Measurements from ENCODE around the gene PKP4. TPM values are rescaled to one million over a fixed set of nuclear protein-coding genes. Genes with fewer than 3 reads are reported as not detected.

Gene PKP4
- total RNA-seq, 3 donors from 2014 or later: 62.1 to 138 (median 121) TPM

DNA sequence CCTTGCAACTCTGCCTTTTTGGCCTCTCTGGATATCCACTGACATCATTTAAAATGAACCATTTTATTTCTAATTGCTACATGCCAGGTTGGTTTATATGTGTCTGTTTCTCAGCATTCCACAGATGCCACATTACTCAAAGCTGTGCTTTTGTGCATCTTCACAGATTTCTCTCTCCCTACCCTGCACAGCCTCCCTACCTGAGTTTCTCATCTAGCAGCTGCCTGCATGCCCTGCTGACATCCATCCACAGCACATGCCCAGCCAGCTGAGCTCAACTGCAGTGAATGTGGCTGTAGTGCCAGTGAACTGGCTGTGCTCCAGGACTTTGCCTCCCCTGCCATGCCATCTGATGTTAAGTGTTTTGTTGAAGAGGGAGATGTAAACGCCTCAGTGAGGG is 44.5 kb downstream of the PKP4 start:
- intact Hi-C loops (cut with DNase I; ENCODE audit: low total_unique reads): no loop called here
- TF ChIP-seq, protein P1, sequence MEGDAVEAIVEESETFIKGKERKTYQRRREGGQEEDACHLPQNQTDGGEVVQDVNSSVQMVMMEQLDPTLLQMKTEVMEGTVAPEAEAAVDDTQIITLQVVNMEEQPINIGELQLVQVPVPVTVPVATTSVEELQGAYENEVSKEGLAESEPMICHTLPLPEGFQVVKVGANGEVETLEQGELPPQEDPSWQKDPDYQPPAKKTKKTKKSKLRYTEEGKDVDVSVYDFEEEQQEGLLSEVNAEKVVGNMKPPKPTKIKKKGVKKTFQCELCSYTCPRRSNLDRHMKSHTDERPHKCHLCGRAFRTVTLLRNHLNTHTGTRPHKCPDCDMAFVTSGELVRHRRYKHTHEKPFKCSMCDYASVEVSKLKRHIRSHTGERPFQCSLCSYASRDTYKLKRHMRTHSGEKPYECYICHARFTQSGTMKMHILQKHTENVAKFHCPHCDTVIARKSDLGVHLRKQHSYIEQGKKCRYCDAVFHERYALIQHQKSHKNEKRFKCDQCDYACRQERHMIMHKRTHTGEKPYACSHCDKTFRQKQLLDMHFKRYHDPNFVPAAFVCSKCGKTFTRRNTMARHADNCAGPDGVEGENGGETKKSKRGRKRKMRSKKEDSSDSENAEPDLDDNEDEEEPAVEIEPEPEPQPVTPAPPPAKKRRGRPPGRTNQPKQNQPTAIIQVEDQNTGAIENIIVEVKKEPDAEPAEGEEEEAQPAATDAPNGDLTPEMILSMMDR (IDR thresholded peaks at IDR 0.05): no peak
- TF ChIP-seq POLR2AphosphoS5 (IDR thresholded peaks at IDR 0.05): no peak
- TF ChIP-seq POLR2A (IDR thresholded peaks at IDR 0.05): no peak
- no peak for DNase-seq (ENCODE audit: low spot score in 2 of 2)
- Histone ChIP-seq H3K36me3 (no peaks in the 10 kb centered on the region), H3K4me1 (no peaks in the 10 kb centered on the region), H3K9me3 (no peaks in the 10 kb centered on the region), H3K27me3 (no peaks in the 10 kb centered on the region), H3K4me3 (no peak overlapping the region), H3K27ac (no peak overlapping the region)

DNA sequence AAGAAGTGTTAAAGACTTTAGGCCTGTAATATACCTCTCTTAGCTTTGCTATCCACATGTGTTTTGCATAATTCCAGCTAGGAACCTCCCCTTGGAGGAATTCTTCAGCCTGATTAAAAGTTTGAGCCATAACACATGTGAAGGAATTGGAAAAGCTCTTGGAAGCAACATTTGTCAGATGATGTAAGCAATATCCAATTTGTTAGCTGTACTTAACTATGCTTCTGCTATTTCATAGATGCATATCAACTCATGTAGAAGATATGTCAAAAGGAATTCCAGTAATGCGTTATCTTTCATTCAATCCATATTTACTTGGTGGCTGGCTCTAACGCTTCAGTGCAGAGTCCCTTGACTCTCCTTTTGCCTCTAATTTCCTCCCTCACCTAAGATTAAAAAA is 46.2 kb downstream of the PKP4 start:
- no peak for DNase-seq (ENCODE audit: low spot score in 2 of 2)
- intact Hi-C loops (cut with DNase I; ENCODE audit: low total_unique reads): no loop called here
- TF ChIP-seq POLR2AphosphoS5 (IDR thresholded peaks at IDR 0.05) (no peak), POLR2A (IDR thresholded peaks at IDR 0.05) (no peak)
- TF ChIP-seq, protein P1 (IDR thresholded peaks at IDR 0.05): no peak
- Histone ChIP-seq H3K4me3 (no peak overlapping the region), H3K27ac (no peak overlapping the region), H3K9me3 (no peaks in the 10 kb centered on the region), H3K36me3 (no peaks in the 10 kb centered on the region), H3K27me3 (no peaks in the 10 kb centered on the region), H3K4me1 (no peaks in the 10 kb centered on the region)

DNA sequence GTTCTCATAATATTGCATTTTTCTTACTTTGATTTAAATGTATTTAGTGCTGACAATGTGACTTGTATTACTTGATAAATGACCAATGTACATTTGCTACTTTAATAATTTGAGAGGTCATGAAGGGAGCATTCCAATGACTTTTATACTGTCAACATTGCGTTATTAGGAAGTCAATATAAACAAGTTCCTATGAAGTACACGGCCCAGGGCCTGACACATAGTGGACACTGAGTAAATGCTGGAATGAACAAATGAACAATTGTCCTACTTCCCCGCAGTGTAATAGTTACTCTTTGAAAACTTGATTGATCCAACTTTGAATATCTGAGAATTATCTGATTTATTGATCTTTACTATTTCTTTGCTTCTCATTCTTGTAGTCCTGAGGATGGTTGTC is 47.3 kb downstream of the PKP4 start:
- Histone ChIP-seq H3K4me1 (no peaks in the 10 kb centered on the region), H3K27ac (no peak overlapping the region), H3K4me3 (no peak overlapping the region), H3K9me3 (no peaks in the 10 kb centered on the region), H3K36me3 (no peaks in the 10 kb centered on the region), H3K27me3 (no peaks in the 10 kb centered on the region)
- DNase-seq (ENCODE audit: low spot score in 2 of 2): no peak
- TF ChIP-seq, protein P1 (IDR thresholded peaks at IDR 0.05): no peak
- no peak for TF ChIP-seq POLR2AphosphoS5 (IDR thresholded peaks at IDR 0.05)
- no peak for TF ChIP-seq POLR2A (IDR thresholded peaks at IDR 0.05)
- intact Hi-C loops (cut with DNase I; ENCODE audit: low total_unique reads): no loop called here

DNA sequence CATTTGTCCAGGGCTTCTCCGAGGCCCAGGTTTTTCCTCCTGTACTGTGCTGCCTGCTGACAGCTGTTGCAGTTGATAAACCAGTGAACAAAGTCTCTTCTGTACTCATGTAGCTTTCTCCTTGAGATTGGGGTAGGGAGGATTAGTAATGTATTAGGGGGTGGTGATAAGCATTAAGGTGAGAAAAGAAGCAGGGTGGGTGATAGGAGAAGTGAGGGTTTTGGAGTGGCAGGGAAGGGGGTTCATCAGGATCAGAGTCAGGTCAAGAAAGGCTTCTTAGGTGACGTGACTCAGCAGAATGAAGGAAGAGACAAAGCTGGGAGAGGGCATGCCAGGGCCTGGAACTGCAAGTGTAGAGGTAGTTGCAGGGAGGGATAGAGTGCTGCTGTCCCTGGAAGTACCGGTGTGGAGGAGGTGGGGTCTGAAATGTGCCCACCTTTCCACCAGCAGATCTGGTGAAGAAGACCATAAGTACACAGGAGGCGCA is 48.7 kb downstream of the PKP4 start:
- Histone ChIP-seq H3K4me1 (no peaks in the 10 kb centered on the region), H3K4me3 (no peak overlapping the region), H3K36me3 (no peaks in the 10 kb centered on the region), H3K27ac (no peak overlapping the region), H3K27me3 (no peaks in the 10 kb centered on the region), H3K9me3 (no peaks in the 10 kb centered on the region)
- TF ChIP-seq POLR2AphosphoS5 (IDR thresholded peaks at IDR 0.05) (no peak), POLR2A (IDR thresholded peaks at IDR 0.05) (no peak)
- TF ChIP-seq, protein P1 (IDR thresholded peaks at IDR 0.05): no peak
- intact Hi-C loops (cut with DNase I; ENCODE audit: low total_unique reads): no loop called here
- no peak for DNase-seq (ENCODE audit: low spot score in 2 of 2)

DNA sequence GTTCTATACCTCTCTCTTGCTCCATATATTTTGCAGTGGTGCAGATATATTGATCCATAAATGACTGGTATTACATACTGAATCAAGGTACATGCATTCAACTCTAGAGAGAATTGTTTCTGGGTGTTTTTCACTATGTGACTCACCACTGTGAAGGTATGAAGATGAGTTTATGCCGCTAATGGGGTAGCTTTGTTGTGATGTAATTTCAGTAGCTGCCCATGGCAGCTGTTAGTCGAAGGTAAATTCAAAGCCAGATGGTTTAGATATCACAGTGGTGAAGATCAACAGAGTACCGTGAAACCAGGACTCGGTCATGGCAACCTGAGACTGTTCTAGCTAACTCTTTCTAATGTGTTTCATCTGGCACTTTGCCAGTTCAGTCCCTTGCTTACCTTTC is 50.4 kb downstream of the PKP4 start:
- intact Hi-C loops (cut with DNase I; ENCODE audit: low total_unique reads): no loop called here
- H3K27me3 ChIP-seq: no peaks in the 10 kb centered on the region
- H3K36me3 ChIP-seq: no peaks in the 10 kb centered on the region
- H3K27ac ChIP-seq: peak overlapping the region in 1 of 2 donors; percentile 50
- no peaks in the 10 kb centered on the region for H3K4me1 ChIP-seq
- DNase-seq (ENCODE audit: low spot score in 2 of 2): no peak
- H3K9me3 ChIP-seq: no peaks in the 10 kb centered on the region
- TF ChIP-seq, protein P1 (IDR thresholded peaks at IDR 0.05): no peak
- TF ChIP-seq POLR2AphosphoS5 (IDR thresholded peaks at IDR 0.05): no peak
- no peak for TF ChIP-seq POLR2A (IDR thresholded peaks at IDR 0.05)
- no peak overlapping the region for H3K4me3 ChIP-seq
